K562 (cell line): Measurements from ENCODE around the gene PDE6D. TPM values are rescaled to one million over a fixed set of nuclear protein-coding genes. Genes with fewer than 3 reads are reported as not detected.

Experiments
- CHD7 ChIP-seq: fragments of 200-600 bp; sonication (generic); IDR thresholded peaks from one replicate; pipeline ENCODE4 v1.6.1; 2012; ENCODE audit warnings: mild to moderate bottlenecking, low read depth, low read length, inconsistent platforms
- EP400 ChIP-seq: fragments of 450-650 bp; IDR thresholded peaks from 2 replicates; pipeline ENCODE4 v1.6.1; 2017; ENCODE audit warnings: antibody characterized with exemption, mild to moderate bottlenecking, moderate library complexity
- GABPB1 ChIP-seq: sonication (generic); formaldehyde crosslinking; IDR thresholded peaks from 2 replicates; pipeline ENCODE4 v1.8.0; 2022; ENCODE audit warnings: mild to moderate bottlenecking, missing genetic modification reagents
- polyA plus RNA-seq, 8 experiments: library from polyadenylated mRNA; depleted of rRNA in 4 of 8; stranded (reverse) in 5 of 8; unstranded in 3 of 8; fragments of >200 nt; fragmentation: Nextera tagmentation in 2 of 8; fragmentation: Illumina TruSeq in 1 of 8; extraction: Ambion mirVana in 2 of 8; extraction: Trizol in 1 of 8; gene quantifications; 2 replicates each; pipeline versions ENCODE4 v1.2.1 to v1.2.3, GENCODE V29; 2011 to 2014; ENCODE audit warnings: inconsistent platforms in 1 of 8, missing spikeins in 1 of 8
- total RNA-seq, 7 experiments: library from RNA; depleted of rRNA in 6 of 7; stranded (reverse); fragments of >200 nt in 6 of 7; fragmentation: Illumina TruSeq in 2 of 7; extraction: Trizol in 2 of 7; gene quantifications; 2 replicates each; pipeline versions ENCODE4 v1.2.1 to v1.2.3, GENCODE V29; 2011 to 2021; ENCODE audit warnings: low replicate concordance in 1 of 7

Gene PDE6D
- total and polyA plus RNA-seq, 9 of the 15 experiments (the other 6 are each of a cell fraction or from before 2014, with no cell fraction given), result 0.65 to 11.6 (median 7.0) TPM

GRCh38 chr2:231707625-231707926 is 73.5 kb downstream of the PDE6D start (continued):
- TF ChIP-seq CHD7 (no peak), EP400 (no peak), GABPB1 (CRISPR knock-in tag) (no peak)
